Smooth muscle cell (in vitro differentiated cells): Measurements from ENCODE around the gene EQTN. TPM values are rescaled to one million over a fixed set of nuclear protein-coding genes. Genes with fewer than 3 reads are reported as not detected.

Experiments
- DNase-seq: peaks from one replicate; lab custom pipeline; 2025; ENCODE audit not compliant: unreplicated experiment; lab: John Stamatoyannopoulos, UW
- H2AFZ ChIP-seq: fragments of 200-600 bp; sonication (generic); 2 replicates; pipeline ENCODE4 v1.6.0; 2016; ENCODE audit warnings: antibody characterized with exemption, low read depth, mild to moderate bottlenecking
- H3F3A ChIP-seq: fragments of 200-600 bp; sonication (generic); 2 replicates; pipeline ENCODE4 v1.6.0; 2017; ENCODE audit warnings: antibody characterized with exemption, low read depth
- H3K27ac ChIP-seq: fragments of 200-600 bp; sonication (generic); 2 replicates; pipeline ENCODE4 v1.5.1; 2016; ENCODE audit warnings: low read depth, mild to moderate bottlenecking
- H3K27me3 ChIP-seq: fragments of 200-600 bp; sonication (generic); 2 replicates; pipeline ENCODE4 v1.6.1; 2016; ENCODE audit warnings: low read depth, mild to moderate bottlenecking
- H3K36me3 ChIP-seq: fragments of 200-600 bp; sonication (generic); 2 replicates; pipeline ENCODE4 v1.5.1; 2016; ENCODE audit warnings: low read depth
- H3K4me1 ChIP-seq: fragments of 200-600 bp; sonication (generic); 2 replicates; pipeline ENCODE4 v1.5.1; 2016; ENCODE audit warnings: low read depth
- H3K4me2 ChIP-seq: fragments of 200-600 bp; sonication (generic); 2 replicates; pipeline ENCODE4 v1.6.0; 2016; ENCODE audit warnings: mild to moderate bottlenecking
- H3K4me3 ChIP-seq: fragments of 200-600 bp; sonication (generic); 2 replicates; pipeline ENCODE4 v1.5.1; 2016; ENCODE audit warnings: mild to moderate bottlenecking
- H3K79me2 ChIP-seq: fragments of 200-600 bp; sonication (generic); 2 replicates; pipeline ENCODE4 v1.6.0; 2016; ENCODE audit warnings: low read depth, mild to moderate bottlenecking
- H3K9ac ChIP-seq: fragments of 200-600 bp; sonication (generic); 2 replicates; pipeline ENCODE4 v1.6.0; 2016; ENCODE audit warnings: low read depth
- H3K9me3 ChIP-seq: fragments of 200-600 bp; sonication (generic); replicated peaks from 2 replicates; pipeline ENCODE4 v1.5.1; 2016; ENCODE audit warnings: low read depth
- H4K20me1 ChIP-seq: fragments of 200-600 bp; sonication (generic); 2 replicates; pipeline ENCODE4 v1.6.0; 2016; ENCODE audit warnings: low read depth
- CTCF ChIP-seq: fragments of 200-600 bp; sonication (generic); IDR thresholded peaks from 2 replicates; pipeline ENCODE4 v1.5.1; 2017; ENCODE audit warnings: borderline replicate concordance, mild to moderate bottlenecking, antibody characterized with exemption; ENCODE audit not compliant: insufficient read depth, poor library complexity, severe bottlenecking
- WGBS: methylation state at CpG from one replicate; pipeline ENCODE4 v1.1.7; 2016; ENCODE audit warnings: low lambda C conversion rate; 5-methylcytosine and 5-hydroxymethylcytosine counted together
- polyA plus RNA-seq: library from polyadenylated mRNA; unstranded; fragments of >200 nt; fragmentation: Nextera tagmentation; extraction: Ambion mirVana; gene quantifications from 2 replicates; pipeline ENCODE4 v1.2.1, GENCODE V29; 2016
- total RNA-seq: library from RNA; depleted of rRNA; stranded (reverse); fragments of >200 nt; gene quantifications from 2 replicates; pipeline ENCODE4 v1.2.3, GENCODE V29; 2014

EQTN gene
- total and polyA plus RNA-seq, 2 experiments from 2014 or later, result not detected

DNA sequence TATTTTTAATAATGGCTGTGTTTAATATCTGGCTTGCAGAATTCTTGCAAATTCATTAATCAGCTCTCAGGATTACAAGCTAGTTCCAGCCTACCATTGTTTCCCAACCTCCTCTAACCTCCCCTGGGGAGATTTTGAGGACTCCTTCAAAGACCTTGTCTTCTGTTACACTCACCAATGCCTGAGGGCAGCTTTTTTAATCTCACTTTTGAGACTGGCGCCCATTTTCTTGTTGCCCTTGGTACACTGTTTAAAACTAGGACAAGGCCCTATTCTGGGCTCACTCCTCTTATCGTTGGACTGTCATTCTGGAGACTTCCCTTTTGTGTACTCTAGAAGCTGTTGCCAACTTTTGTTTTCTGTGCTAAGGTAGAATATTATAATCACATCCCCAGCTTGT is 13.6 kb upstream of the EQTN start:
- no peaks in the 10 kb centered on the region for H3F3A ChIP-seq
- H3K4me3 ChIP-seq, result no peak overlapping the region
- TF ChIP-seq CTCF, result no peak
- H2AFZ ChIP-seq, result no peak overlapping the region
- no peaks in the 10 kb centered on the region for H3K9me3 ChIP-seq
- H3K4me2 ChIP-seq, result no peak overlapping the region
- H3K27me3 ChIP-seq, result no peaks in the 10 kb centered on the region
- no peak overlapping the region for H3K9ac ChIP-seq
- H3K36me3 ChIP-seq, result no peaks in the 10 kb centered on the region
- H3K79me2 ChIP-seq, result no peaks in the 10 kb centered on the region
- H3K27ac ChIP-seq, result no peak overlapping the region
- WGBS, result 87% methylated on average over 2 of the region's 2 CpGs
- no peaks in the 10 kb centered on the region for H4K20me1 ChIP-seq
- no peak for DNase-seq
- peaks cover 15% of the 10 kb centered on the region for H3K4me1 ChIP-seq

DNA sequence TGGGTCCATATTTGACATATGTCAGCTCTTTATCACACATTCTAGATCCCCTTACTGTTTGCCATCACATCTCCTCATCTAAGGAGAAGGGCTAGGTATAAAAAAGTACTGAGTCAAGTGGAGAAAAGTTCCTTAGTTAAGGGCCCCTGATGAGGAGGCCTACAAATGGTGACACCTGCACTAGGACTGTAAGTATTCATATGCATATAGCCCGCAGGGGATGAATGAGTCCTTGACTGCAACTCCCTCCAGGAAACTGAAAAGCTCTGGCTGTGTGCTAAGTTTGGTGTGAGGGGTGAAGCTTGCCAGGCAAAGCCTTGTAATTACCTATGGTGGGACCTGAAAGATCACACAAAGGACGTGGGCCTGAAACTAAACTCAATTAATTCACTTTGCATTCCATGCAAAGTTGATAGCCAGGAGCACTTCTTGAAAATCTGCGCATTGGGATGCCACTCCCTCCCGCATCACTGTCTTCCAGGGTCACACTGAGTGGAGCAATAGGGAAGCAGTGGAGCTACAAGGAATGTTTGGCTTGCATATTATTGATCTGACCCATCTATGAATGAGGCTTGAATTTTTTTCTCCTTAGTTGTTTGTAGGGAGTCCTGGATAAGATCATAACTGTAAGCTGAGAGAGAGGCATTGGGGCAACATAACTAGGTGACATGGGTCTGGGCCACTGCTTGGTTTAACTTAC is 11.9 kb upstream of the EQTN start:
- no peaks in the 10 kb centered on the region for H4K20me1 ChIP-seq
- H3K9ac ChIP-seq, result no peak overlapping the region
- H3F3A ChIP-seq, result no peaks in the 10 kb centered on the region
- no peak overlapping the region for H2AFZ ChIP-seq
- H3K27ac ChIP-seq, result no peak overlapping the region
- H3K9me3 ChIP-seq, result no peaks in the 10 kb centered on the region
- H3K4me2 ChIP-seq, result no peak overlapping the region
- 60% methylated on average over 4 of the region's 4 CpGs for WGBS
- H3K4me3 ChIP-seq, result no peak overlapping the region
- H3K36me3 ChIP-seq, result no peaks in the 10 kb centered on the region
- TF ChIP-seq CTCF, result no peak
- no peak for DNase-seq
- no peaks in the 10 kb centered on the region for H3K27me3 ChIP-seq
- no peaks in the 10 kb centered on the region for H3K79me2 ChIP-seq
- peaks cover 15% of the 10 kb centered on the region for H3K4me1 ChIP-seq

DNA sequence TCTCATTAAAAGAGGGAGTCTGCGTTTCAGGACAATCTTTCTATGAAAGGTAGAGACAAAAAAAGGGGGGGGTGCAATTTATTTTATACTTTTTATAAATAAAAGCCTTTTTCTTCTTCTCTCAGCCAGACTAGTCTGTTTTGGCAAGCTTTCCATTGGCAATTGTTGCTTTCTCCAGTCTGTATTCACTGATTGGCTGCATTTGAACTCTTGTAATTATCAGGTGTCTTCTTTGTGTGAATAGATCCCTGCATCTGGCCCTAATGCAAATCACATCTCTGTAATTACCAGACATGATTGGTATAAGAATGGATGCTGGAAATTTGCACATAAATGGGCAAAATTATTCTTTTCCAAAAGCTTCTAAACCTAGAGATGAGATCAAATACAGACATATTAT is 7.6 kb upstream of the EQTN start:
- Histone ChIP-seq H3K4me1 (no peaks in the 10 kb centered on the region), H3K9me3 (no peaks in the 10 kb centered on the region), H3F3A (no peaks in the 10 kb centered on the region), H3K4me3 (no peak overlapping the region), H3K79me2 (no peaks in the 10 kb centered on the region), H3K27ac (no peak overlapping the region), H3K9ac (no peak overlapping the region), H2AFZ (no peak overlapping the region), H3K4me2 (no peak overlapping the region), H4K20me1 (no peaks in the 10 kb centered on the region), H3K27me3 (no peaks in the 10 kb centered on the region), H3K36me3 (no peaks in the 10 kb centered on the region)
- TF ChIP-seq CTCF, result no peak
- WGBS, result 88% methylated on average over 1 of the region's 1 CpG
- no peak for DNase-seq

DNA sequence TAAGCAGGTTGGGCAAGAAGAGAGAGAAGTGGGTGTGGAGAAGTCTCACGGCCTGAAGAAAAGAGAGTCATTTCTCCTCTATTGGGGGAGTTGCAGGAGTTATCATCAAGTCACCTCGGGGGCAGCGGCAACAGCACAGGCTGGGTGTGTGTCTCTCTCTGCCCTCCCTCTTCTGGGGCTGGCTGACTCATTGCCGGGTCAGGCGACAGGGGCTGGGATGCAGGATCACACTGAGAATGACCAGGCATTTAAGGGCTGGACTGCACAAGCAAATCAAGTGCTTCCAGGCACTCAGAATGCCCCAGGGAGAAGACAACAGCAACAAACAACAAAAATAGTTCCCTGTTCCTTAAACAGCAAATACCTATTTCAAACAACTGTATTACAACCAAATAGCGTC is 6.3 kb upstream of the EQTN start:
- Histone ChIP-seq H3K4me3 (no peak overlapping the region), H3K9me3 (no peaks in the 10 kb centered on the region), H2AFZ (peak overlapping the region; percentile 84), H3K9ac (no peak overlapping the region), H3K27ac (peak overlapping the region; percentile 62), H3K4me1 (no peaks in the 10 kb centered on the region), H3K36me3 (no peaks in the 10 kb centered on the region), H3F3A (no peaks in the 10 kb centered on the region), H3K4me2 (peak overlapping the region; percentile 70), H3K27me3 (no peaks in the 10 kb centered on the region), H3K79me2 (no peaks in the 10 kb centered on the region), H4K20me1 (no peaks in the 10 kb centered on the region)
- WGBS, result 15% methylated on average over 4 of the region's 6 CpGs
- no peak for DNase-seq
- TF ChIP-seq CTCF, result no peak
